ENCODE measurements around the gene RTN4.

DNA sequence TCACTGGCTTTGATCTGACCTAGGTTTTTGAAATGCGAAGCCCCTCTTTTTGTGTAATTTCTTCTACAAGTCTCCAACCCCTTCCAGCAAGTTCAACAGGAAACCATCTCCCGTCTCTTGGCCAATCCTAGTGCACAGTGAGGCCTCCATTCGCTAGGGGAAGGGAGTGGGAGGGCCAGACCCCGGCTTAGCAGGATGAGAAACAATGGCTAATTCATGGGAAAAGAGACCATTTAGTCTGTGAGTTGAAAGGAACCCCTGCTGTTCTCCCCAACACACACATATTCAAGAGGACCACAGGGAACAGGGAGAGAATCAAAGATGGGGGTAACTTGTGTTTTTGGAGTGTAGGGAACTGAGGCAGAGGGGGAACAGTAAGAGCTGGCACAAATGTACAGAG, 83.0 kb downstream of the RTN4 start:
- TF ChIP-seq, protein P1, sequence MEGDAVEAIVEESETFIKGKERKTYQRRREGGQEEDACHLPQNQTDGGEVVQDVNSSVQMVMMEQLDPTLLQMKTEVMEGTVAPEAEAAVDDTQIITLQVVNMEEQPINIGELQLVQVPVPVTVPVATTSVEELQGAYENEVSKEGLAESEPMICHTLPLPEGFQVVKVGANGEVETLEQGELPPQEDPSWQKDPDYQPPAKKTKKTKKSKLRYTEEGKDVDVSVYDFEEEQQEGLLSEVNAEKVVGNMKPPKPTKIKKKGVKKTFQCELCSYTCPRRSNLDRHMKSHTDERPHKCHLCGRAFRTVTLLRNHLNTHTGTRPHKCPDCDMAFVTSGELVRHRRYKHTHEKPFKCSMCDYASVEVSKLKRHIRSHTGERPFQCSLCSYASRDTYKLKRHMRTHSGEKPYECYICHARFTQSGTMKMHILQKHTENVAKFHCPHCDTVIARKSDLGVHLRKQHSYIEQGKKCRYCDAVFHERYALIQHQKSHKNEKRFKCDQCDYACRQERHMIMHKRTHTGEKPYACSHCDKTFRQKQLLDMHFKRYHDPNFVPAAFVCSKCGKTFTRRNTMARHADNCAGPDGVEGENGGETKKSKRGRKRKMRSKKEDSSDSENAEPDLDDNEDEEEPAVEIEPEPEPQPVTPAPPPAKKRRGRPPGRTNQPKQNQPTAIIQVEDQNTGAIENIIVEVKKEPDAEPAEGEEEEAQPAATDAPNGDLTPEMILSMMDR (IDR thresholded peaks at IDR 0.05): no peak
- TF ChIP-seq POLR2A (IDR thresholded peaks at IDR 0.05): no peak

Measured in body of pancreas (tissue), 4 donors.